Activated CD8-positive, alpha-beta memory T cell treated with anti-CD3 and anti-CD28 coated beads for 1 hour (primary cell): ENCODE data around the gene FBXW5.

Source experiments
- DNase-seq, 2 donors: peaks; one replicate each; pipeline ENCODE4 v3.0.0-alpha.2; 2020; ENCODE audit warnings: low read depth in 1 of 2; ENCODE audit errors: extremely low read depth in 1 of 2

Gene FBXW5

DNA sequence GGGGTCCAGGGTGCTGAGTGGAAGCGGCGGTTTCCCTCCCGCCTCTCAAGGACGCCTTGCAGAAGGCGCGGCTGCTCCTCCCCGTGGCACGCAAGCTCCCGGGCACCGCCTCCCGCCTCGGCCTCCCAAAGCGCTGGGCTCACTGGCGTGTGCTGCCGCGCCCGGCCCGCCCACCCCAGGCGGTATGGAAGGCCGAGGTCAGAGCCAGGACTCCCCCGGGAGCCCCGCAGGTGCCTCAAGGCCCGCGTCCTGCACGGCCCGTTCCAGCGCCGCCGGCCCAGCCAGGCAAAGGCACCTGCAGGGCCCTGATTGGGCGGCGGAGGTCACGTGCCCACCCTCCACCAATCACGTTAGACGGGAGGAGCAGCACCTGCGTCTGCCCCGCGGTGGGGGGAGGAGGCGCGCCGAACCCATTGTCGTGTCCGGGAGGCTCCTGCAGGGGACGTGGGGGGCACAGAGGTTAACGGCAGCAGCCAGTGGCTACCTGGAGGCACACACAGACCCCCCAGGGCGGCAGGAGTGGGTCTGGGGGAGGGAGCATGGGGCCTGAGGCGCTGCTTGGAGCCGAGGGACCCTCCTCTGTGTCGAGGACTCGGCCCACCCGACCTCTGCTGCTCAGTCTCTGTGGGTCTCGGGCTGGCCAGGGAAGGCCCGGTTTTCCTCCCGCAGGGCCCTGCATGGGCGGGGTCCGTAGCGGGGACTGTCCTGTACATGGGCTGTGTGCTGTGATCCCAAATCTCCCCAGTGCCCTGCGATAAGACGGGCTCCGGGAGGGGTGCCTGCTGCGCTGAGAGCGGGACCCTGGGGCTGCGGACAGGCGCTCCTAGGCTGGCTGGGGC is 5.5 kb upstream of the FBXW5 start:
- DNase-seq, result peak; percentile 95

DNA sequence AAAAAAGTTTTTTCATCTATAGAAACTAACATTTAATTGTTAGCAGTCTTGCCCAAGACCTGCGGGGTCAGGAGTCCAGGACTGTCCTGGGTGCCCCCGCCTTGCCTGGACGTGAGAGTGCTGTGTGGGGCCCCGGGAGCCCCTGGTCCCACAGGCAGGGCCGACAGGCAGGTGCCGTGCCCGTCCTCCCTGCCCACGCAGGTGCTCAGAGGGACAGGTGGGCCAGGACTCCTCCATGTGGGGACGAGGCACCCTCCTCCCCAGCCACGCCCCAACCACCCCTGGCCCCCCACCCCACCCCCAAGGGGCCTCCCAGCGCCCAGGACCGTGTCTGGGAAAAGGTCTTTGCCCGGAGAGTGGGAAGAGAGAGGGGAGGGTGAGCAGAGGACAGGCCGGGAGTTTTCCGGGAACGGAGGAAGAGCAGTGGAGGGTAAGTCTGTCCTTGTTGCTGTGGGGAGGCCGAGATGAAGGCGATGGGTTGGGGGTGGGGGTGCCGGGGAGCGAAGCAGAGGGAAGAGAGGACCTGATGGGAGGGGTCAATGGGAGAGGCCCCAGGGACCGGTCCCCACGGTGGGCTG is 4.8 kb upstream of the FBXW5 start:
- no peak for DNase-seq

DNA sequence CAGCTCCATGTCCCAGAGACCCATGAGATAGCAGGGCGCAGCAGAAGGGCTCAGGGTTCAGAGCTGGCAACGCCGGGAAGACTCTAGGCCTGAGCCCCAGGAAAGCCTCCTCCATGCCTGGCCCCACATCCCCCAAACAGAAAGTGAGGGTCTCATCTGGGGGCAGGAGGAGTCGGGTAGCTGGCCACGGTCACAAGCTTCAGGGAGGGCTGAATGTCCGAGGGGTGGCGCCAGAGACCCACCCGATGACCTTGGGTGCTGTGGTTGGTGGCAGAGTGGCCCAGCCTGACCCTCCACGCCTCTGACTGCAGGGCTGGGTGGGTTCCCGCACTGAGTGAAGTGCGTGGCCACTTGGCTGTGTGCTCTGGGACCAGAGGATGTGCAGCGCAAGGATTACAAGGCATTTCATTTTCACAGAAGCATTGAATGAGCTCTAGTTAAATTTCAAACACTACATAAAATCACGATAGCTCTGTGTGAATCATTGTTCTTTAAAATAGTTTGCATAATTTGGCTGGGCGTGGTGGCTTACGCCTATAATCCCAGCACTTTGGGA is 3.5 kb upstream of the FBXW5 start:
- no peak for DNase-seq

DNA sequence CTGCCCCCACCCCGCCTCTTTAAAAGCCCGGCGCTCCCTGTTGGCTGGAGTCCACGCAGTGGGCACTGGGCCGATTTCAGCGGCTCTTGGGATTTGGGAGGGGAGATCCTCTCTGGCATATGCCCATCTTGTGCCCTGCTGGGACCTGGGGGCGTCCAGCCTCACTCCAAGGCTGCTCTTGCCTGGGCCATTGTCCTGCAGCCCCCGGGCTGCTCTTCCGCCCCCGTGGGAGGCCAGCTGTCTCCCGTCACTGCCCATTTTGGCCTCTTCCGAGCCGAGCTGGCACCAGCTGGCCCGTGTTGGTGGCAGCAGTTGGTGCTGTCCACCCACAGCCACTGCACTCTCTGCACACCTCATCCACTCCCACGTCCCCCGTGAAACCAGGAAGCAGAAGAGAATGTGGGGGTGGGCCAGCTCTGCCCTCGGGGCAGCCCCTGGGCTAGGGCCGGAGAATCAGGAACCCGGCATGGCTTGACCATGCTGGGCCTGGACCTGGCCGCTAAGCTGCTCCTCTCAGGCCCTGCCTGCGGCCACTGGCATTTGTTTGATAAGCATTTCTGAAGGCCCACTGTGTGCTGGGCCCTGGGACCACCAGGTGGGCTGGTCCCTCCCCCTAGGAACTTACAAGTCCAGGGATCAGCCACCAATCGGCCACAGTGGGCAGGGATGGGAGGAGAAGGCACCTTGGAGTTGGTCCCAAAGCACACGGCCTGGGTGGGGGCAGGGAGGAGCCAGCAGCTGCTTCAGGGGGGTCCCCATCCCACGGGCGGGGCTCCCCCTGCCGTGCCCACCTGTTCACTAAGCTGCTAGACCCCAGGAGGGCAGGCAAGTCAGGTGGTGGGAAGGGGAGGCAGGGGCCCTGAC is 2.7 kb upstream of the FBXW5 start:
- DNase-seq, result no peak

DNA sequence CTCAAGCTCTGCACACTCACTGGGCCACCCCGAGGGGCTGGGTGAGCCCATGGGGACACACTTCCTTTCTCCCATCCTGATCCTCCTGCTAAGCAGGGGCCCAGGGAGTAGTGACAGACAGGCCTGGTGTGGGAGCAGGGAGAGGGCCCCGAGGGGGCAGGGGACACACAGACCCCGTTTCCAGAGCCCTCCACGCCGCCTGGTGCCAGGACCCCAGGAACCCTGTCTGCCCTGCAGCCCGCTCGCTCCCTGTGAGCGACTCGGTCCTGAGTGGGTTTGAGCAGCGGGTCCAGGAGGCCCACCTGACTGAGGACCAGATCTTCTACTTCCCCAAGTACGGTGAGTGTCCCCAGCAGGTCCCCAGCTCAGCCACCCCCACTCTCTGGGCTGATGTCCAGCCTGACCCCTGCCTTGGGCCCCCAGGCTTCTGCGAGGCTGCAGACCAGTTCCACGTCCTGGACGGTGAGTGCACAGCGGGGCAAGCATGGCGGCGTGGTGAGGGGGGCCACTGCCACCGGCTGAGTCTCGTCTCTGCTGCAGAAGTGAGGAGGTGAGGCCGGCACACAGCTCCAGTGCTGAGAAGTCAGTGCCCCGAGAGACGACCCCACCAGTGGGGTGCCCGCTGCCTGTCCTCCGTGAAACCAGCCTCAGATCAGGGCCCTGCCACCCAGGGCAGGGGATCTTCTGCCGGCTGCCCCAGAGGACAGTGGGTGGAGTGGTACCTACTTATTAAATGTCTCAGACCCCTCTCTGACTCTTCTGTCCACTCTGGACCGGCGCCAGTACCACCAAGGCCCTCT is 1.9 kb upstream of the FBXW5 start:
- DNase-seq, result no peak

DNA sequence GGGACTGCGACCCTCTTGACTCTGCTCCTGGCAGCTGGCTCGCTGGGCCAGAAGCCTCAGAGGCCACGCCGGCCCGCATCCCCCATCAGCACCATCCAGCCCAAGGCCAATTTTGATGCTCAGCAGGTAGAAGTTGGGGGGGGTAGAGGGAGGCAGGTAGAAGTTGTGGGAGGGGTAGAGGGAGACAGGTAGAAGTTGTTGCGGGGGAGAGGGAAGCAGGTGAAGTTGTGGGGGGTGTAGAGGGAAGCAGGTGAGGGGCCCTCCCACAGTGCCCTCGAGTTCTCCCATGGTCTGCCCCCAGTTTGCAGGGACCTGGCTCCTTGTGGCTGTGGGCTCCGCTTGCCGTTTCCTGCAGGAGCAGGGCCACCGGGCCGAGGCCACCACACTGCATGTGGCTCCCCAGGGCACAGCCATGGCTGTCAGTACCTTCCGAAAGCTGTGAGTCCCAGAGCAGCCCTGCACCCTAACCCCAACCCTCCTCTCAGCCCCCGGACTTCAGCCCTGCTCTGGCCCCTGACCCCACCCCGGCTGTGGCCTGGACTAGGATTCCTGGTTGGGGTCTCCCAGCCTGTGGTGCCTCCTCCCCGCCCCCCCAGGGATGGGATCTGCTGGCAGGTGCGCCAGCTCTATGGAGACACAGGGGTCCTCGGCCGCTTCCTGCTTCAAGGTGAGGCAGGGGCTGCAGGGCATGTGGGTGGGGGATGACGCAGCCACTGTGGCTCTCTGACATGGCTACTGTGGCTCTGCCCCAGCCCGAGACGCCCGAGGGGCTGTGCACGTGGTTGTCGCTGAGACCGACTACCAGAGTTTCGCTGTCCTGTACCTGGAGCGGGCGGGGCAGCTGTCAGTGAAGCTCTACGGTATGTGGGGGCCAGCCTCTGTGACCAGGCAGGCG is 1.0 kb upstream of the FBXW5 start:
- no peak for DNase-seq

DNA sequence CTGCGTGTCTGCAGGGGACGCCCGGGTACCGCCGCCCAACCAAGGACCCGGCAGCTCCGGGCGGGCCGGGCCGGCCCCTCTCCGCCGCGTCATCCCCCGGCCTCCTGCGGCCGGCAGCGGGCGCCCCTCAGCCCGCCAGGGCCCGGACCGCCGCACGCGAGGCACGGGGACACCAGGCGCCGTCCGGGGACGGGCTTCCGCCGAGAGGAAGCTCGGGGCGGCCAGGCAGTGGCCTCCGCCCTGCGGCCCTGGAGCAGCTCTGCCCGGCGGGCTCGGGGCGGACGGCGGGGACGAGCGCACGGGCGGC is 373 bp downstream of the FBXW5 start:
- DNase-seq, result no peak

DNA sequence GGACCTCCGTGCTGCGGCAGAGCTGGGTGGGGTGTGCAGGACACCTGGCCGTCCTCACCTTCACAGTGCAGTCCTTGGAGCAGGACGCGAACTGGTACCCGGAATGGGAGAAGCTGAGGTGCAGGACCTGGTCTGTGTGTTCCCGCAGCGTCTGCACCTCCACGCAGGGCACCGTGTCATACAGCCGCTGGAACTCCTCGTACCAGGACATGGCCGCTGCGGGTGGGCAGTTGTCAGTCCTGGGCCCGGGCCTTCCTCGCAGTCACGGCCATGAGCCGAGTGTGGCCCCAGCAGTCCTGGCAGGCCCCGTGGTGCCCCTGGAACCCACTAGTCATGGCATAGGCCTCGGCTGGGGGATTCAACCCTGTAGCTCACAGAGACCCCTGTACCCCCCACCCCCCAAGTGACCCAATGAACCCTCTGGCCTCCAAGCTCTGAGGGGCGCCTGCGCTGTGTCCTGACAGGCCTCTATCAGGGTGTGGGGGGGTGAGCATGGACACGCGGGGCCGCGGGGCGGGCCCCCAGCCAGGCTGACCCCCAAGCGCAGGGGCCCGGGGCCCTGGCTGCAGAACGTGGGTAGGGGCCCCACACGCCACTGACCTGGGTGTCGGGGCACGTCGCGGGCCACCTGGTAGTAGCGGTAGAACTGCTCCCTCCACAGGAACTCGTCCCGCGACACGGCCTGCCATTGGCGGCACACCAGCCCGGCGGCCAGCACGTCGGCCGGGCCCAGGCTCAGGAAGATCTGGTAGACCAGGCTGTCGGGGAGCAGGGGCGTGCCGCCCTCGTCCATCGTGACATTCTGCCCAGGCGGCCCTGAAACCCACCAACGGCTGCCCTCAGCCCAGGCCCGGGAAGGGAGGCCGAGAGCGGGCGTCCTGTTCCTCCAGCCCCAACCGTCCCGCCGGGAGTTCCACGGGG is 987 bp downstream of the FBXW5 start:
- DNase-seq, result no peak

DNA sequence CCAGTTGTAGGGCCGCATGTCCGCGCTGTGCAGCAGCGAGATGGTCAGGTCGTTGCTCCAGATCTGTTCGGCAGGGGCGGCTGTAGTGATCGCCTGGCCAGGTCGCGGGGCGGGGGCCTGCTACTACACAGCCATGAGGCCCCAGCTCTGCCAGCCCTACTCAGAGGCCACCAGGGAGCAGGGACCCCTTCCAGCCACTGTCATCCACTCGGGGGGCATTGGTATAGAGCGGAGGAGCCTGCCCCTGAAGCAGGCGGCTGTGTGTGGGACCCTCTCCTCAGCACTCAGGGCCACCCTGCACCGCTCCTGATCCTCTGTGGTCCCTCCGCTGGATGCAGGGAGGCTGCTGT is 1.7 kb downstream of the FBXW5 start:
- DNase-seq, result no peak

DNA sequence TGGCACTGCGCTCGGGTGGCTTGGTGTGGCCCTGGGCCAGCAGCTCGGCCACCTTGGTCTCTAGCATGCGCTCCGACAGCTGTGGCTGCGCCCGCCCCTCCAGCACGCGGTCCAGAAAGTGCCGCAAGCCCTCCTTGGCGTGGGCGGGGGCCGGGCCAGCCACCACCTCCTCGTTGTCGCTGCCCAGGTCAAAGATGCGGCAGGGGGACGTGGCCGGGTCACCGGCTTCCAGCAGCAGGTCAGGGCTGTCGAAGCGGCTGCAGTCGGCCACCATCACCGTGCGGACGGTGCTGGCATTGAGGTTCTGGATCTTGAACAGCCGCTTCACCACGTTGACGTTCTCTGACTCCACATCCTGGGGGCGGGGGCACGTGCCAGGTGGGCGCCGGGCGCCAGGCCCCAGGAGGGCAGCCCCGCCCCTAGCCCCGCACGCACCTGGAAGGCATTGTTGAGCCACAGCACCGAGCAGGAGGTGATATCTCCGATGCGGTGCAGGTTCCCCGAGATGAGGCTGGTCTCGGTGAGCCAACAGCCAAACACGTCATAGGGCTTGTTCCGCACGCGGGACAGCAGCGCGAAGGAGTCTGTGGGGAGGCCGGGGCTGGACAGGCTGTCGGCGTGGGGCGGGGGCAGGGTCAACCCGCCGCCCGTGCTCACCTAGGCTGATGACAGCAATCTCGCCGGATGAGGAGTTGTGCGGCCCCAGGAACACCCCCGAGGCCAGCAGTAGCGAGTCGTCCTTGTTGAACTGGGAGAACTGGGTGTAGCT is 2.2 kb downstream of the FBXW5 start:
- DNase-seq, result no peak

DNA sequence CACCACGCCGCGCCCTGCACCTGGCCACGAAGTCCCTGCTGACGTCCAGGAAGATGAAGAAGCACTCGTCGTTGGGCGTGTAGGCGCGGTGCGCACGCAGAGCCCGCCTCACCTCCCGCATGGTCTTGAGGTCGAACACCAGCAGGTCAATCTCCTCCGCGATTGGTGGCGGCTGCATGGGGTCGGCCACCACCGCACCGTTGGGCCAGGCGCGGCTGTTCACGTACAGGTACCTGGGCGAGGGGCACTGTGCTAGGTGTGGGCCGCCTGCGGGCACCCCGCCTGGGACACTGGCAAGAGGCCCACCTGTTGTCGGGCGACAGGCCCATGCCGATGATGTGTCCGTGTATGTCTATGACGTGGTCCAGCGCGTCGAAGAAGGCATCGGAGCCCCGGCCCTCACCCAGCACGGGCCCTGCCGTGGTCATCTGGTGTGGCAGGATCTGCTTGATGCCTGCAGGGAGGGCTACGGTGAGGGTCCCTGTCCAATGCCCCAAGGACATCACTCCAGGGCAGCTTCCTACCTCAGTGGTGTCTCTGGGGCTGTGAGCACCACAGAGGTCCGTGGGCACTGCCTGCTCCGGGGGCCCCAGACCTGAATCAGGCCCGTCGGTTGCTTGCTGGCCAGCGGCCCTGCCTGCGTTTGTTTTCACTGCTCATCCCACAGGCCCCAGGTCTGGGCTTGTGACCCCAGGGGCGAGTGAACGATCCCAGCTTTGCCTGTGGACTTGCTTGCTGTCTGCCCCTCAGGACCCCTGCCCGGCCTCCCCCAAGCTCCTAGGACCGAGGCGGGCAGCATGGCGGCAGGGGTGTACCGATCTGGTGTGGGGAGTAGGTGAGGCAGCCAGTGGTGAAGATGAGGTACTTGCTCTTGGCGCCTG is 3.1 kb downstream of the FBXW5 start:
- DNase-seq, result no peak

DNA sequence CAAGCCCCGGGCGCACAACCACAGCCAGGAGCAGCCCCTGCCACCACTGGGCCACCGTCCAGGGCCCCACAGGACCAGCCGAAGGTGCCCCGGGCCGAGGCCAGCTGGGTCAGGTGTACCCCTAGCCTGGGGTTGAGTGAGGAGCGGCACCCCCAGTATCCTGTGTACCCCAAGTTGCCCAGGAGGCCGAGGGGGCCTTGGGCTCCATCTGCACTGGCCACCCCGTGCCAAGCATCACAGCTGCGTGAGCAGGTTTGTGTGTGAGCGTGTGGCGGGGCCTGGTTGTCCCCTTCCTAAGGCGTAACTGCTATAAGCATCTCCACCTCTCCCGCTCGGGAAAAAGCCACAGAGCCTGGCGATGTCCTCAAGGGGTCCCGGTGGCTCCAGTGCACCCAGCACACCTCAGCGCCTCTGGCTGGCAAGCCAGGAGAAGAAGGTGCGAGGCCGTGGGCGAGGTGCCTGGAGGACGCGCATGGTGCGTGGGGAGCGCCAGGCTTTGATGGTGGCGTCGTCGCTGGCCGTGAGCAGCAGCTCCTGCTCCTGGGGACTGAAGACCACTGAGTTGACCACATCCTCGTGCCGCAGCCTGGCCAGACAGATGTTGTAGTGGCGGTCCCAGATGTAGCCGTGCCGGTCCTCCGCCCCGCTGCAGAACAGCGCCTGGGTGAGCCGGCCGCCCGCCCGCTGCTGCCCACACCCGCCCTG is 3.9 kb downstream of the FBXW5 start:
- no peak for DNase-seq

DNA sequence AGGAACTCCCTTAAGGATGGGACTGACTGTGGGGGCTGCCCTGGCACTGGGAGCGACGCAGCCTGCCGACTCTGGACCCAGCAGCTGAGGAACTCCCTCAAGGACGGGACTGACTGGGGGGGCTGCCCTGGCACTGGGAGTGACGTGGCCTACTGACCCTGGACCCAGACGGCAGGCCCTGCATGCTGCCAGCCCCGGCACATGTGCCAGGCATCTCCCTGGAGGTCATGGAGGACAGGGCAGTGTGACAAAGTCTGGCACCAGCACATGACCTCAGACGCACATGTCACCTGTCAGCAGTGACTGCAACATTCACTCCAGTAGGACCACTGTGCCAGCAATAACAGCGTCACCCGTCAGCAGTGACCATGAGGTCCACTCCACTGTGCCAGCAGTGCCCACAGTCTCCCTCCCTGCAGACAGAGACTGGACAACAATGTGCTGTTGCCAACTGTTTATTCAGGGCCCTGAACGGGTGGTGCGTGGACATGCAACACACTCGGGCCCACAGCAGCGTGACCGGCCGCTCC is 4.5 kb downstream of the FBXW5 start:
- no peak for DNase-seq

DNA sequence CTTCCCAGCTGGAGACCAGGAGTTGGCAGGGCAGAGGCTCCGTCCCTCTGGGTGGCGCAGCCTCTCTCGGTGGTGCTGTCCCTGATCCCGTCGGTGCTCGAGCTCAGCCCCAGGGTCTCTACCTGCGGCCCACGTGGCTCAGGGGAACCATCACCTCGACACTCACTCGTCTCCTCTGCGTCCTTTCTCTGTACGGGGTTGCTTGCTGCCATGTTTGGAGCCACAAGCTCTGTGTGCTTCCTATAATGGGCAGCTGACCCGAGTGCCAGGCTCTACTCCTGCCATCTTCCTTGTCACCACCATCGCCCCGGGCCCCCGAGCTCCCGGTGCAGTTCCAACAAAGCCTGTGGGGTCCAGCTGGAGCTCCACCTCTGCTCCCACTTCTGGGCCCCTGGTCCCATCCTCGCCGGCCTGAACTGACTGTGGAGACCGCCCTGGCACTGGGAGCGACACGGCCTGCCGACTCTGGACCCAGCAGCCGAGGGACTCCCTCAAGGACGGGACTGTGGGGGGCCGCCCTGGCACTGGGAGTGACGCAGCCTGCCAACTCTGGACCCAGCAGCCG is 5.0 kb downstream of the FBXW5 start:
- DNase-seq, result no peak

DNA sequence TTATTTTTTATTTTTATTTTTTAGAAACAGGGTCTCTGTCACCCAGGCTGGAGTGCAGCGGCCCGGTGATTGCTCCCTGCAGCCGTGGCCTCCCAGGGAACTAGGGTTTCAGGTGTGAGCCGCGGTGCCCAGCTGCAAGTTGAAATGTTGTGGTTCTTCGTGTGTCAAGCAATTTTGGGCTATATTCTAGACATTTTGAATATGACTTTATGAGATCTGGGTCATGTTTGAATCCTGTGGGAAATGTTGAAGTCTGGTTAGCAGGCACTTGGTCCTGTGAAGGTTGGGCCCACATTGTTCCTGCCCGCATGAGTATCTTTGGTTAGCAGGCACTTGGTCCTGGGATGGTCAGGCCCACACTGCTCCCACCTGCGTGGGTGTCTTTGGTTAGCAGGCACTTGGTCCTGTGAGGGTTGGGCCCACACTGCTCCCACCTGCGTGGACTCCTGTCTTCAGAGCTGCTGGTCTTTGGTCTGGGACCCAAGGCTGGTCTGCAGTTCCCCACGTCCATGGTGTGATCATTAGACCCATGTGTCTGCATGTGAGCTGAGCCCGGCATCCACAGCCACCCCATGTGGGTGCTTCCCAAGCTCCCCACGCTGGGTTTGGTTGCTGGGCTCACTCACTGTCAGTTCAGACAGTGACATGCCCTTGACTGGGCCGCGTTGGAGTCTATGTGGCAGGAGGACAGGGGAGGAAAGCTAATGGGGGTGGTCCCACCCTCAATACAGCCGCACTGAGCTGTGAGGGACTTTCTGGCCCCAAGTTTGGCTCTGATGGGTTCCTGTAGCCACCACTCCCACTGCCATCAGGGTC is 7.1 kb downstream of the FBXW5 start:
- DNase-seq, result no peak
